Glutamatergic neuron (in vitro differentiated cells): Measurements from ENCODE around the gene MFSD6. TPM values are rescaled to one million over a fixed set of nuclear protein-coding genes. Genes with fewer than 3 reads are reported as not detected.

Source experiments
- DNase-seq: peaks from one replicate; pipeline ENCODE4 v3.0.0; 2022
- H3K27ac Mint-ChIP-seq: one replicate; pipeline ENCODE4 v1.8.0; 2020; ENCODE audit warnings: mild to moderate bottlenecking, mixed read lengths, inconsistent platforms; ENCODE audit not compliant: unreplicated experiment
- H3K27me3 Mint-ChIP-seq: one replicate; pipeline ENCODE4 v1.8.0; 2020; ENCODE audit warnings: mild to moderate bottlenecking, moderate library complexity, mixed read lengths, inconsistent platforms; ENCODE audit not compliant: unreplicated experiment
- H3K36me3 Mint-ChIP-seq: one replicate; pipeline ENCODE4 v1.8.0; 2020; ENCODE audit warnings: mild to moderate bottlenecking, mixed read lengths, inconsistent platforms; ENCODE audit not compliant: unreplicated experiment
- H3K4me1 Mint-ChIP-seq: one replicate; pipeline ENCODE4 v1.8.0; 2020; ENCODE audit warnings: mild to moderate bottlenecking, low read depth, mixed read lengths, inconsistent platforms; ENCODE audit not compliant: unreplicated experiment
- H3K4me3 Mint-ChIP-seq: one replicate; pipeline ENCODE4 v1.8.0; 2020; ENCODE audit warnings: mild to moderate bottlenecking, mixed read lengths, inconsistent platforms; ENCODE audit not compliant: unreplicated experiment
- H3K9me3 Mint-ChIP-seq: one replicate; pipeline ENCODE4 v1.8.0; 2020; ENCODE audit warnings: mild to moderate bottlenecking, moderate library complexity, mixed read lengths, inconsistent platforms; ENCODE audit not compliant: unreplicated experiment
- total RNA-seq: library from RNA; stranded (reverse); fragmentation: NEBNext Ultra II Directional; extraction: Animal tissue kit (Norgen Biotek cat#: 25700); gene quantifications from one replicate; pipeline ENCODE4 v1.2.1, GENCODE V29; 2021; ENCODE audit not compliant: unreplicated experiment
- TF ChIP-seq, protein P1 (sequence below): fragments of 200-600 bp; sonication (generic); IDR thresholded peaks from one replicate; pipeline ENCODE4 v1.5.0; 2021; ENCODE audit not compliant: partially characterized antibody, unreplicated experiment

Gene MFSD6
- total RNA-seq, 1 donor from 2014 or later, result 31.0 TPM

DNA sequence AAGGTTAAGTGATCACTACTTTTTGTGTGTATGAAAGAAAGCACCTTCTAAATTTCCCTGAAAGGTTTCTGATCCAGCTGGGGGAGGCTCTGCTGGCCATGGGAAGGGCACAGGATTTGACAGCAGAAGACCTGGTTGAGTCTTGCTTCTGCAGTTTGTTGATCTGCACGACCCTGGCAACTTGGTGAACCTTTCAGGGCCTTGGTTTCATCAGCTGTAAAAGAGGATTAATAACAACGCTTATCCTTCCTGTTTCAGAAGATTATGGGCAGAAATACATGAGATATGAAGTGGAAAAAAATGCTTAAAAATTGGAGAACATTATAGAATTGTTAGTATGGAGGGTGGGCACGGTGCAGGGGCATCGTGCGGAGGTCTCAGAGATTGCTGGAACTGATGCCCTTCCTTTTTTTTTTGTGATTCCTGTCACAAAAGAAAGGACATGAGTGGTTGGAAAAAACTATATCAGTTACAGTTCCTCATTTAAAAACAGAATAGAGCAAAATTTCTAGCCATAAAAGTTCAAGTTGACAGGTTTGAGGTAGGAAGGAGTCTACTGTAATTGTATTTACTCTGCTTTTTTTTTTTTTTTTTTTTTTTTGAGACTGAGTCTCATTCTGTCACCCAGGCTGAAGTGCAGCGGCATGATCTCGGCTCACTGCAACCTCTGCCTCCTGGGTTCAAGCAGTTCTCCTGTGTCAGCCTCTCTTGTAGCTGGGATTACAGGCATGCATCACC lies 47.4 kb downstream of the MFSD6 start:
- no peaks in the 10 kb centered on the region for H3K36me3 Mint-ChIP-seq
- no peak overlapping the region for H3K27ac Mint-ChIP-seq
- H3K4me3 Mint-ChIP-seq, result no peak overlapping the region

DNA sequence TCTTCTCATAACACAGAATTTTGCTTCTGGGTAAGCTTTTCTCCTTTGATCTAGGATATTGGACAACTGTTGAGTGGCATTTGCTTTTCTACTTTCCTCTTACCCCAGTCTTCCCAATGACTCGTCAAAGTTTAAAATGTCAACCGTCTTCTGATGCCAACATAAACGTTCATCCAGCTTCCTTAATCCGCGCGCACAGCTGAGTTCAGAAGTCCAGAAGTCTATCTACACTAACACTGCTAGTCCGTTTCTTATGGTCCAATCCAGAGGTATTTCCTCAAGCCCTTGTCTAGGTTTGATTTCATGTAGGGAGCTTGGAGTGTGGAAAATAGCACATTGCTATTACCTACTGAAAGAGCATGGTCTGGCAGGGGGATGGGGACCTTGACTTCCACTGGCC lies 48.7 kb downstream of the MFSD6 start:
- TF ChIP-seq, protein P1, sequence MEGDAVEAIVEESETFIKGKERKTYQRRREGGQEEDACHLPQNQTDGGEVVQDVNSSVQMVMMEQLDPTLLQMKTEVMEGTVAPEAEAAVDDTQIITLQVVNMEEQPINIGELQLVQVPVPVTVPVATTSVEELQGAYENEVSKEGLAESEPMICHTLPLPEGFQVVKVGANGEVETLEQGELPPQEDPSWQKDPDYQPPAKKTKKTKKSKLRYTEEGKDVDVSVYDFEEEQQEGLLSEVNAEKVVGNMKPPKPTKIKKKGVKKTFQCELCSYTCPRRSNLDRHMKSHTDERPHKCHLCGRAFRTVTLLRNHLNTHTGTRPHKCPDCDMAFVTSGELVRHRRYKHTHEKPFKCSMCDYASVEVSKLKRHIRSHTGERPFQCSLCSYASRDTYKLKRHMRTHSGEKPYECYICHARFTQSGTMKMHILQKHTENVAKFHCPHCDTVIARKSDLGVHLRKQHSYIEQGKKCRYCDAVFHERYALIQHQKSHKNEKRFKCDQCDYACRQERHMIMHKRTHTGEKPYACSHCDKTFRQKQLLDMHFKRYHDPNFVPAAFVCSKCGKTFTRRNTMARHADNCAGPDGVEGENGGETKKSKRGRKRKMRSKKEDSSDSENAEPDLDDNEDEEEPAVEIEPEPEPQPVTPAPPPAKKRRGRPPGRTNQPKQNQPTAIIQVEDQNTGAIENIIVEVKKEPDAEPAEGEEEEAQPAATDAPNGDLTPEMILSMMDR, result no peak
- Mint-ChIP-seq H3K9me3 (no peaks in the 10 kb centered on the region), H3K4me1 (peaks cover 3% of the 10 kb centered on the region), H3K4me3 (no peak overlapping the region), H3K27me3 (peaks cover 2% of the 10 kb centered on the region), H3K27ac (no peak overlapping the region), H3K36me3 (no peaks in the 10 kb centered on the region)
- no peak for DNase-seq

More for the DNA sequence above, 47.4 kb downstream of the MFSD6 start:
- DNase-seq, result no peak
- TF ChIP-seq, protein P1, result no peak
- H3K4me1 Mint-ChIP-seq, result peaks cover 3% of the 10 kb centered on the region
- no peaks in the 10 kb centered on the region for H3K9me3 Mint-ChIP-seq
- H3K27me3 Mint-ChIP-seq, result peaks cover 2% of the 10 kb centered on the region

DNA sequence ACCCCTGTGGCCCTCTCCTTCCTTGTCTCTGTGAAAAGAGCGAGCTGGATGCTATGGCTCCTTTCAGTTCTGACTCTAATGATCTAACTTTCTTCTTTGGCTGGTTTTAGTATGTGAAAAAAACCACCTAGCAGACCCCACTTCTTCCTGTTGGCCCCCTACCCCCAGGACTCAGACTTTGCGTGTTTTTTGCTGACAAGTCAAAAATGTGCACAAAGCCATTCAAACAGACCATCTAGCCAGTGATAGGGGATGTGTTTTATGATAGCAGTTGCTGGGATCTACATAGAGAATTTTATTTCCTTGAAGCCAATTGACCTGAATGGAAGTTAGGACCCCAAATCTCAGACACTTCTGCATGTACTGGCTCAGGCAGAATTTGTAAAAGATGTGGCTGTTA lies 49.1 kb downstream of the MFSD6 start:
- H3K27me3 Mint-ChIP-seq, result peaks cover 2% of the 10 kb centered on the region
- no peaks in the 10 kb centered on the region for H3K36me3 Mint-ChIP-seq
- peaks cover 3% of the 10 kb centered on the region for H3K4me1 Mint-ChIP-seq
- H3K27ac Mint-ChIP-seq, result no peak overlapping the region
- H3K9me3 Mint-ChIP-seq, result no peaks in the 10 kb centered on the region
- TF ChIP-seq, protein P1, result no peak
- H3K4me3 Mint-ChIP-seq, result no peak overlapping the region
- no peak for DNase-seq

- H3K27me3 Mint-ChIP-seq, result no peaks in the 10 kb centered on the region
- H3K9me3 Mint-ChIP-seq, result no peaks in the 10 kb centered on the region
- no peak for DNase-seq
- TF ChIP-seq, protein P1, result no peak
- H3K27ac Mint-ChIP-seq, result no peak overlapping the region
- no peak overlapping the region for H3K4me3 Mint-ChIP-seq
- H3K4me1 Mint-ChIP-seq, result peaks cover 3% of the 10 kb centered on the region
- H3K36me3 Mint-ChIP-seq, result no peaks in the 10 kb centered on the region
Measured at GRCh38 chr2:190458352-190459107, 50.4 kb downstream of the MFSD6 start.

DNA sequence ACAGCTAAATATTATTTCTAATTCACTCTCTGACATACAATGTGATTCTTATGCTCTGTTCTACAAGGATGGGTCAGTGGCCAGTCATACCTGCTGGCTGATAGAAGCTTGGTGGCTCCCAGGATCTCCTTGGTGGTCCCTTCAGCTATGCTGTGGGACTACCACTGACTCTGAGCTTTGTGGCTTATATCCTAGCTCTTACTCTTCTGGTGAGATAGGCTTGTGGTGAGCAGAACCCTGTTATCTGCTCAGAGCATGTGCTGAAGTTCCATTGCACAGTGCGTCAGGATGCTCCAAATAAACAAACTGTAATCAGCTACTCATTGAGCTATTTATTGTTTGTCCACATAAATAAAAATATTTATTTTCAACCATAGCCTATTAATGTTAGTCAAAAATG lies 51.7 kb downstream of the MFSD6 start:
- H3K4me1 Mint-ChIP-seq, result peaks cover 3% of the 10 kb centered on the region
- no peak overlapping the region for H3K4me3 Mint-ChIP-seq
- TF ChIP-seq, protein P1, result no peak
- no peaks in the 10 kb centered on the region for H3K9me3 Mint-ChIP-seq
- H3K36me3 Mint-ChIP-seq, result no peaks in the 10 kb centered on the region
- no peak overlapping the region for H3K27ac Mint-ChIP-seq
- no peaks in the 10 kb centered on the region for H3K27me3 Mint-ChIP-seq
- DNase-seq, result no peak
